K562 (cell line): ENCODE measurements around the gene NONO. TPM values are rescaled to one million over a fixed set of nuclear protein-coding genes. Genes with fewer than 3 reads are reported as not detected.
A peak's percentile ranks its signal among the peaks of the same experiment; 100 is the strongest.
"Not testable (repeated sequence)": the region's sequence is repeated elsewhere in the genome, so short reads cannot be mapped to it uniquely, and the experiment has no call there.

Experiments
- ATAC-seq: fragments of 200-7000 bp; cut with Tn5 transposase; 3 replicates; pipeline ENCODE4 v1.9.1; 2020; ENCODE audit warnings: moderate library complexity
- BruUV-seq: library from RNA; stranded (reverse); fragments of 400-500 nt; replicated peaks from 2 replicates; lab custom pipeline; 2021; lab: Mats Ljungman, UMichigan
- CTCF ChIA-PET: fragments of 300-600 bp; formaldehyde crosslinking; extraction: SDS; loops from one replicate; lab custom pipeline; 2021; ENCODE audit warnings: low intra/inter-chr PET ratio; lab: Yijun Ruan, JAX
- POLR2A ChIA-PET: fragments of 300-600, 350-650 bp; sonication (Branson Sonifier 250); formaldehyde crosslinking; extraction: SDS; loops from one replicate; lab custom pipeline; 2021; ENCODE audit warnings: antibody characterized with exemption, inconsistent platforms; lab: Yijun Ruan, JAX
- DNase-seq, 4 experiments: peaks; one replicate each; pipeline versions ENCODE4 v3.0.0 to v3.0.0-alpha.2; 2011 to 2018; ENCODE audit warnings: low spot score in 3 of 4, mixed read lengths in 3 of 4; ENCODE audit errors: extremely low read depth in 1 of 4
- FAIRE-seq: peaks from 2 replicates; lab custom pipeline; 2011; peaks lifted over from hg19 to GRCh38; lab: Jason Lieb, UNC
- H2AFZ ChIP-seq: 2 replicates; pipeline ENCODE4 v1.6.0; 2011; ENCODE audit warnings: low read depth, low read length, control low read depth, inconsistent platforms
- H3K27ac ChIP-seq: fragments of 200-600 bp; 3 replicates; pipeline ENCODE4 v1.8.0; 2011; ENCODE audit warnings: low read depth, mild to moderate bottlenecking, control low read depth, inconsistent platforms, low read length, moderate library complexity, mixed read lengths; ENCODE audit errors: extremely low read depth
- H3K27me3 ChIP-seq, 2 experiments: fragments of 300-600 bp in 1 of 2; 2 replicates in 1 of 2; 3 replicates in 1 of 2; pipeline versions ENCODE4 v1.6.0 to v1.8.0; 2011; ENCODE audit warnings: inconsistent platforms in 2 of 2, low read length in 2 of 2, mild to moderate bottlenecking in 1 of 2, mixed read lengths in 1 of 2, moderate library complexity in 1 of 2; ENCODE audit not compliant: control insufficient read depth in 2 of 2, insufficient read depth in 2 of 2
- H3K36me3 ChIP-seq: fragments of 300-600 bp; 3 replicates; pipeline ENCODE4 v1.8.0; 2011; ENCODE audit warnings: mild to moderate bottlenecking, low read length, inconsistent platforms; ENCODE audit not compliant: control insufficient read depth, insufficient read depth
- H3K4me1 ChIP-seq, 2 experiments: fragments of 200-600 bp in 1 of 2; replicated peaks in 1 of 2; 2 replicates in 1 of 2; 3 replicates in 1 of 2; pipeline versions ENCODE4 v1.5.1 to v1.8.0; 2011; ENCODE audit warnings: inconsistent platforms in 2 of 2, low read length in 2 of 2, mild to moderate bottlenecking in 1 of 2, mixed read lengths in 1 of 2, moderate library complexity in 1 of 2; ENCODE audit not compliant: control insufficient read depth in 2 of 2, insufficient read depth in 2 of 2
- H3K4me2 ChIP-seq: 2 replicates; pipeline ENCODE4 v1.6.1; 2011; ENCODE audit warnings: low read length, control low read depth, inconsistent platforms, mixed read lengths; ENCODE audit not compliant: insufficient read depth
- H3K4me3 ChIP-seq: fragments of 200-600 bp; sonication (generic), shearing (Covaris generic); 2 replicates; pipeline ENCODE4 v1.5.1; 2016; ENCODE audit warnings: control low read depth, inconsistent platforms
- H3K79me2 ChIP-seq: fragments of 200-600 bp; 3 replicates; pipeline ENCODE4 v1.8.0; 2011; ENCODE audit warnings: low read length, inconsistent platforms; ENCODE audit not compliant: control insufficient read depth, insufficient read depth
- H3K9ac ChIP-seq, 2 experiments: 2 replicates each; pipeline versions ENCODE4 v1.6.0 to v1.6.1; 2011; ENCODE audit warnings: low read depth in 2 of 2, low read length in 2 of 2, control low read depth in 1 of 2, inconsistent platforms in 1 of 2, mild to moderate bottlenecking in 1 of 2, mixed read lengths in 1 of 2; ENCODE audit not compliant: insufficient read depth in 1 of 2
- H3K9me1 ChIP-seq: one replicate; pipeline ENCODE4 v1.6.0; 2011; ENCODE audit warnings: inconsistent platforms, mild to moderate bottlenecking, low read length, moderate library complexity; ENCODE audit not compliant: control insufficient read depth, insufficient read depth
- H3K9me3 ChIP-seq: replicated peaks from 2 replicates; pipeline ENCODE4 v1.5.1; 2011; ENCODE audit warnings: low read depth, low read length, inconsistent platforms; ENCODE audit not compliant: control insufficient read depth, insufficient read depth
- H4K20me1 ChIP-seq: replicated peaks from 2 replicates; pipeline ENCODE4 v1.6.1; 2011; ENCODE audit warnings: low read length, inconsistent platforms, mixed read lengths; ENCODE audit not compliant: control insufficient read depth, insufficient read depth
- ARID2 ChIP-seq: fragments of 450-650 bp; IDR thresholded peaks from 2 replicates; pipeline ENCODE4 v1.6.1; 2017; ENCODE audit warnings: antibody characterized with exemption, mild to moderate bottlenecking
- ARID3B ChIP-seq: fragments of 250-450 bp; sonication (Bioruptor Pico); IDR thresholded peaks from 2 replicates; pipeline ENCODE4 v1.4.0; 2020; ENCODE audit warnings: borderline replicate concordance
- CBX3 ChIP-seq, 2 experiments: IDR thresholded peaks; 1 replicate in 1 of 2; 2 replicates in 1 of 2; pipeline ENCODE4 v1.6.1; 2012; ENCODE audit warnings: inconsistent platforms in 2 of 2, low read length in 2 of 2, borderline replicate concordance in 1 of 2, control low read depth in 1 of 2
- CBX5 ChIP-seq: IDR thresholded peaks from 2 replicates; pipeline ENCODE4 v1.6.1; 2014; ENCODE audit warnings: low read depth, borderline replicate concordance
- HEY1 ChIP-seq: fragments of 250-450 bp; sonication (Bioruptor Pico); IDR thresholded peaks from 2 replicates; pipeline ENCODE4 v1.5.0; 2020; ENCODE audit warnings: mild to moderate bottlenecking, moderate library complexity, borderline replicate concordance
- HNRNPH1 ChIP-seq: fragments of 200-400 bp; formaldehyde crosslinking; optimal IDR thresholded peaks from 2 replicates; pipeline ENCODE3; 2017; ENCODE audit warnings: low read depth, mild to moderate bottlenecking, low read length, moderate library complexity
- MBD2 ChIP-seq: sonication (generic); IDR thresholded peaks from 2 replicates; pipeline ENCODE4 v1.6.1; 2016; ENCODE audit warnings: low read depth, borderline replicate concordance
- NEUROD1 ChIP-seq: fragments of 150-350 bp; IDR thresholded peaks from 2 replicates; pipeline ENCODE4 v1.6.1; 2014; ENCODE audit warnings: borderline replicate concordance, low read length, low read depth; ENCODE audit not compliant: partially characterized antibody
- NFE2L1 ChIP-seq: fragments of 450-650 bp; IDR thresholded peaks from 2 replicates; pipeline ENCODE4 v1.6.1; 2016; ENCODE audit warnings: missing genetic modification characterization, low read depth, mild to moderate bottlenecking, missing compliant biosample characterization, moderate library complexity, borderline replicate concordance
- SAFB2 ChIP-seq: fragments of 200-400 bp; formaldehyde crosslinking; IDR thresholded peaks from 2 replicates; pipeline ENCODE4 v1.6.1; 2018; ENCODE audit warnings: borderline replicate concordance, low read length, low read depth, moderate library complexity; ENCODE audit not compliant: severe bottlenecking
- TRIM24 ChIP-seq, 2 experiments: fragments of 450-650 bp; IDR thresholded peaks; 2 replicates each; pipeline ENCODE4 v1.6.1; 2016
- TRIM28 ChIP-seq: fragments of 450-650 bp; IDR thresholded peaks from 2 replicates; pipeline ENCODE4 v1.6.1; 2017
- ZKSCAN1 ChIP-seq: fragments of 150-350 bp; IDR thresholded peaks from 2 replicates; pipeline ENCODE4 v1.6.1; 2016; ENCODE audit warnings: low read depth, low read length
- WGBS: fragments of 100-300 bp; shearing (Covaris generic); methylation state at CpG from one replicate; pipeline ENCODE4 v1.1.6; 2016; ENCODE audit warnings: low coverage, mixed read lengths; ENCODE audit not compliant: insufficient coverage; ENCODE audit errors: missing lambda C conversion rate; 5-methylcytosine and 5-hydroxymethylcytosine counted together
- in situ Hi-C: fragments of 300-500 bp; cut with MboI; formaldehyde crosslinking; loops from 4 replicates; pipeline ENCODE4 v1.15.0; 2018; ENCODE audit warnings: inconsistent platforms, mixed read lengths
- intact Hi-C: fragments of 100-400 bp; cut with micrococcal nuclease; formaldehyde crosslinking; loops from 2 replicates; pipeline ENCODE4 v1.14.2; 2022
- polyA plus RNA-seq, 8 experiments: library from polyadenylated mRNA; depleted of rRNA in 4 of 8; stranded (reverse) in 5 of 8; unstranded in 3 of 8; fragments of >200 nt; fragmentation: Nextera tagmentation in 2 of 8; fragmentation: Illumina TruSeq in 1 of 8; extraction: Ambion mirVana in 2 of 8; extraction: Trizol in 1 of 8; gene quantifications; 2 replicates each; pipeline versions ENCODE4 v1.2.1 to v1.2.3, GENCODE V29; 2011 to 2014; ENCODE audit warnings: inconsistent platforms in 1 of 8, missing spikeins in 1 of 8
- total RNA-seq, 7 experiments: library from RNA; depleted of rRNA in 6 of 7; stranded (reverse); fragments of >200 nt in 6 of 7; fragmentation: Illumina TruSeq in 2 of 7; extraction: Trizol in 2 of 7; gene quantifications; 2 replicates each; pipeline versions ENCODE4 v1.2.1 to v1.2.3, GENCODE V29; 2011 to 2021; ENCODE audit warnings: low replicate concordance in 1 of 7

The NONO gene
- total and polyA plus RNA-seq, 9 of the 15 experiments (the other 6 are each of a cell fraction or from before 2014, with no cell fraction given) = 333 to 651 (median 451) TPM

GRCh38 chrX:71268624-71269023 lies 14.8 kb upstream of the NONO start:
- H3K4me1 ChIP-seq, intact Hi-C loops, H3K9me1 ChIP-seq, H2AFZ ChIP-seq, in situ Hi-C loops, H3K9ac ChIP-seq, H3K9me3 ChIP-seq, DNase-seq, H3K4me2 ChIP-seq, H3K36me3 ChIP-seq, POLR2A ChIA-PET, FAIRE-seq, ATAC-seq, H3K79me2 ChIP-seq, H3K4me3 ChIP-seq, H3K27ac ChIP-seq, BruUV-seq, H4K20me1 ChIP-seq, H3K27me3 ChIP-seq, CTCF ChIA-PET: not testable (repeated sequence)
- TF ChIP-seq TRIM28 (peak; percentile 68; the same call in 1 of the 2 replicates), CBX5 (peak; percentile 71; the same call in 1 of the 2 replicates), TRIM24 (IDR thresholded peaks at IDR 0.05) (peak in 1 of 2 experiments; percentile 35; a peak in 1 of 4 replicates), CBX3 (IDR thresholded peaks at IDR 0.05; ENCODE audit: borderline replicate concordance in 1 of 2, low read length in 2 of 2) (peak in 1 of 2 experiments; percentile 38; a peak in 1 of 3 replicates)

GRCh38 chrX:71269801-71270395 lies 13.5 kb upstream of the NONO start:
- no peaks in the 10 kb centered on the region for H3K79me2 ChIP-seq
- no peaks in the 10 kb centered on the region for H3K27me3 ChIP-seq
- POLR2A ChIA-PET = interaction anchor here (0.5 kb wide), 1 partner anchor 59 kb away, joined by 3 read pairs; no protein-coding TSS in a partner anchor
- H3K4me2 ChIP-seq = no peak overlapping the region
- no peaks in the 10 kb centered on the region for H3K36me3 ChIP-seq
- intact Hi-C loops (no loop called here), in situ Hi-C loops (no loop called here)
- no peak overlapping the region for H2AFZ ChIP-seq
- no peak overlapping the region for H3K4me3 ChIP-seq
- BruUV-seq = no TSS peak
- FAIRE-seq (no peak), ATAC-seq (no peak), DNase-seq (no peak)
- H3K9me1 ChIP-seq = no peaks in the 10 kb centered on the region
- no peaks in the 10 kb centered on the region for H3K9me3 ChIP-seq
- no peaks in the 10 kb centered on the region for H4K20me1 ChIP-seq
- H3K4me1 ChIP-seq = no peaks in the 10 kb centered on the region
- CTCF ChIA-PET = no interaction called here
- H3K27ac ChIP-seq = no peak overlapping the region
- WGBS = 23% methylated on average over 7 of the region's 19 CpGs
- no peak overlapping the region for H3K9ac ChIP-seq
- TF ChIP-seq NEUROD1 = no peak
- TF ChIP-seq MBD2 = no peak
- TF ChIP-seq ARID3B (CRISPR knock-in tag) = no peak
- TF ChIP-seq ARID2 = no peak
- no peak for TF ChIP-seq HNRNPH1
- TF ChIP-seq ZKSCAN1 = no peak
- no peak for TF ChIP-seq HEY1 (CRISPR knock-in tag)
- TF ChIP-seq SAFB2 = no peak
- TF ChIP-seq NFE2L1 (tag) = no peak
